ENCODE data around the gene MDFIC2. TPM values are rescaled to one million over a fixed set of nuclear protein-coding genes. Genes with fewer than 3 reads are reported as not detected.

MDFIC2 gene
- total and polyA plus RNA-seq, 2 donors (not counting 3 experiments of a cell fraction or from before 2014, with no cell fraction given): not detected

DNA sequence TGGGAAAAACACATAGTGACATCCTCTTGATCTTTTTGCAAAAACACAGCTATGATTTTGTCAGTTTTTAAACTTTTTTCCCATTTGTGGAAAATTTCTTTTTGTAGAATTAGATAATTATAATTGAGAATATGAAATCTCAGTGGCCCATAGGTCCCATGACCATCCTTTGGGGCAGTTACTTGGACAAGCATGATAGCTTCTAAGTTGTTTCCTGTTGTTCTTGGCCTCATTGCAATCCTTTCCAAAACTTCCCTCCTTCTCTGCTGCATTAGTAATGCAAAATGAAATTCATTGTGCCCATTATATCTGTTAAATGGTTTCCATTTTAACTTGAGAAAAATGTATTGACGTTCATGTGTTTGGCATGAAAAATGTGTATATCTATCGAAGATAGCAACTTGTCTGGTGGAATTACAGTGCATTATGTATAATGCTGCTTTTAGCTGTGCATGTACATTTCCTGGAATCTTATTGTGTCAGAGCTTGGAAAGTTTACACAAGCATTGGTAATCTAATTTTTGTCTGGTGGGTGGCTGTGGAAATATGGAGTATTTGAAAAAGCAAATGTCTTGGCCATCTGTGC, 70.0 kb downstream of the MDFIC2 start:
- no peaks in the 10 kb centered on the region for H3K79me2 ChIP-seq (ENCODE audit: control insufficient read depth, insufficient read depth, low read length)
- H3K9me3 ChIP-seq (replicated peaks; ENCODE audit: control insufficient read depth, insufficient read depth, low read length): no peaks in the 10 kb centered on the region
- no peaks in the 10 kb centered on the region for H3K36me3 ChIP-seq (ENCODE audit: control insufficient read depth in 2 of 2, extremely low read depth in 1 of 2, insufficient read depth in 2 of 2, low read length in 2 of 2)
- dilution Hi-C loops (cut with MboI; ENCODE audit: extremely low pct_ligation_motif_present, low sequenced_read_pairs) (no loop called here), intact Hi-C loops (cut with micrococcal nuclease) (no loop called here)
- H4K20me1 ChIP-seq (replicated peaks; ENCODE audit: control insufficient read depth, extremely low read depth, insufficient read depth, low read length): no peaks in the 10 kb centered on the region
- no peak overlapping the region for H3K4me2 ChIP-seq (ENCODE audit: insufficient read depth, low read length)
- H2AFZ ChIP-seq (ENCODE audit: low read depth, low read length): peak overlapping the region; percentile 8
- peaks cover 12% of the 10 kb centered on the region for H3K4me1 ChIP-seq (ENCODE audit: control insufficient read depth, extremely low read depth, insufficient read depth, low read length)
- no peak overlapping the region for H3K4me3 ChIP-seq (replicated peaks in 1 of 3; ENCODE audit: insufficient read depth in 1 of 3, low read depth in 1 of 3, low read length in 3 of 3)
- POLR2A ChIA-PET: no interaction called here
- peak; percentile 59 for DNase-seq (ENCODE audit: low read depth, low spot score)
- no peak overlapping the region for H3K9ac ChIP-seq (replicated peaks; ENCODE audit: extremely low read depth, insufficient read depth, low read length)
- no peak overlapping the region for H3K27ac ChIP-seq (ENCODE audit: insufficient read depth, low read depth, low read length)
- TF ChIP-seq, protein P1, sequence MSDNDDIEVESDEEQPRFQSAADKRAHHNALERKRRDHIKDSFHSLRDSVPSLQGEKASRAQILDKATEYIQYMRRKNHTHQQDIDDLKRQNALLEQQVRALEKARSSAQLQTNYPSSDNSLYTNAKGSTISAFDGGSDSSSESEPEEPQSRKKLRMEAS (IDR thresholded peaks at IDR 0.05; ENCODE audit: insufficient read depth, insufficient read length): no peak
- no peak for TF ChIP-seq GATA2 (IDR thresholded peaks at IDR 0.05; ENCODE audit: insufficient read depth, insufficient read length, low read depth, low read length)
- TF ChIP-seq POLR2AphosphoS5 (IDR thresholded peaks at IDR 0.05; ENCODE audit: insufficient read depth, low read depth, low read length): no peak
- TF ChIP-seq JUN (IDR thresholded peaks at IDR 0.05; ENCODE audit: borderline replicate concordance, insufficient read depth, insufficient read length, low read depth): no peak
- no peak for TF ChIP-seq EZH2 (IDR thresholded peaks at IDR 0.05; ENCODE audit: borderline replicate concordance, low read depth, low read length, severe bottlenecking)
- no peak for TF ChIP-seq FOS (IDR thresholded peaks at IDR 0.05; ENCODE audit: borderline replicate concordance, insufficient read depth, low read length)
- TF ChIP-seq, protein P2, sequence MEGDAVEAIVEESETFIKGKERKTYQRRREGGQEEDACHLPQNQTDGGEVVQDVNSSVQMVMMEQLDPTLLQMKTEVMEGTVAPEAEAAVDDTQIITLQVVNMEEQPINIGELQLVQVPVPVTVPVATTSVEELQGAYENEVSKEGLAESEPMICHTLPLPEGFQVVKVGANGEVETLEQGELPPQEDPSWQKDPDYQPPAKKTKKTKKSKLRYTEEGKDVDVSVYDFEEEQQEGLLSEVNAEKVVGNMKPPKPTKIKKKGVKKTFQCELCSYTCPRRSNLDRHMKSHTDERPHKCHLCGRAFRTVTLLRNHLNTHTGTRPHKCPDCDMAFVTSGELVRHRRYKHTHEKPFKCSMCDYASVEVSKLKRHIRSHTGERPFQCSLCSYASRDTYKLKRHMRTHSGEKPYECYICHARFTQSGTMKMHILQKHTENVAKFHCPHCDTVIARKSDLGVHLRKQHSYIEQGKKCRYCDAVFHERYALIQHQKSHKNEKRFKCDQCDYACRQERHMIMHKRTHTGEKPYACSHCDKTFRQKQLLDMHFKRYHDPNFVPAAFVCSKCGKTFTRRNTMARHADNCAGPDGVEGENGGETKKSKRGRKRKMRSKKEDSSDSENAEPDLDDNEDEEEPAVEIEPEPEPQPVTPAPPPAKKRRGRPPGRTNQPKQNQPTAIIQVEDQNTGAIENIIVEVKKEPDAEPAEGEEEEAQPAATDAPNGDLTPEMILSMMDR (IDR thresholded peaks at IDR 0.05; ENCODE audit: extremely low read depth in 1 of 2, insufficient read depth in 1 of 2, low read depth in 1 of 2, low read length in 2 of 2): no peak
- no peak for TF ChIP-seq POLR2A (IDR thresholded peaks at IDR 0.05; ENCODE audit: low read depth, low read length)
- no peak for TF ChIP-seq MYC (IDR thresholded peaks at IDR 0.05; ENCODE audit: low read depth, low read length)
- no TSS peak for BruUV-seq (replicated peaks)
- CTCF ChIA-PET: no interaction called here
- no peaks in the 10 kb centered on the region for H3K27me3 ChIP-seq (ENCODE audit: control insufficient read depth in 2 of 2, insufficient read depth in 2 of 2, low read length in 2 of 2)
- no peaks in the 10 kb centered on the region for H3K9me1 ChIP-seq (replicated peaks; ENCODE audit: control insufficient read depth, extremely low read depth, insufficient read depth, low read length)
- FAIRE-seq: no peak
